ENCODE results near the gene SLC9A8. TPM values are rescaled to one million over a fixed set of nuclear protein-coding genes. Genes with fewer than 3 reads are reported as not detected.

The SLC9A8 gene
- total RNA-seq, 1 donor from 2014 or later = 6.2 TPM

- Mint-ChIP-seq H3K4me3 (ENCODE audit: unreplicated experiment) (no peak overlapping the region), H3K4me1 (ENCODE audit: low read depth, unreplicated experiment) (peaks cover 13% of the 10 kb centered on the region), H3K27me3 (ENCODE audit: low read depth, unreplicated experiment) (no peaks in the 10 kb centered on the region), H3K36me3 (ENCODE audit: low read depth, unreplicated experiment) (peaks cover 10% of the 10 kb centered on the region), H3K9me3 (ENCODE audit: unreplicated experiment) (no peaks in the 10 kb centered on the region), H3K27ac (ENCODE audit: unreplicated experiment) (no peak overlapping the region)
- H3K27ac ChIP-seq (ENCODE audit: low read depth, low read length) = no peak overlapping the region
- H4K20me1 ChIP-seq (ENCODE audit: insufficient read depth, low read length) = no peaks in the 10 kb centered on the region
- DNase-seq (ENCODE audit: low read depth) = no peak
- no peak overlapping the region for H3K9ac ChIP-seq (ENCODE audit: low read length)
- H3K4me1 ChIP-seq (ENCODE audit: insufficient read depth, low read length) = no peaks in the 10 kb centered on the region
- no peak overlapping the region for H2AFZ ChIP-seq (ENCODE audit: low read depth, low read length)
- no peaks in the 10 kb centered on the region for H3K27me3 ChIP-seq (ENCODE audit: insufficient read depth, low read length)
- no peak overlapping the region for H3K4me2 ChIP-seq (ENCODE audit: low read length)
- no peak for FAIRE-seq
- H3K36me3 ChIP-seq (ENCODE audit: insufficient read depth, low read length) = peaks cover 8% of the 10 kb centered on the region
- TF ChIP-seq EZH2 (IDR thresholded peaks at IDR 0.05; ENCODE audit: insufficient read depth, low read length) (no peak), CTCF (IDR thresholded peaks at IDR 0.05; ENCODE audit: insufficient read depth, low read depth, low read length) (peak; percentile 47)
- no peaks in the 10 kb centered on the region for H3K9me3 ChIP-seq (ENCODE audit: insufficient read depth, low read depth, low read length)
- H3K4me3 ChIP-seq (ENCODE audit: insufficient read depth, low read depth, low read length) = no peak overlapping the region
- no peaks in the 10 kb centered on the region for H3K79me2 ChIP-seq (ENCODE audit: insufficient read depth, low read length)
These were observed 33.7 kb downstream of the SLC9A8 start for GRCh38 chr20:49846206-49846807.

- Histone ChIP-seq H3K79me2 (ENCODE audit: insufficient read depth, low read length) (no peaks in the 10 kb centered on the region), H3K4me1 (ENCODE audit: insufficient read depth, low read length) (peaks cover 7% of the 10 kb centered on the region), H3K27ac (ENCODE audit: low read depth, low read length) (no peak overlapping the region), H4K20me1 (ENCODE audit: insufficient read depth, low read length) (no peaks in the 10 kb centered on the region), H3K9ac (ENCODE audit: low read length) (no peak overlapping the region), H3K4me3 (ENCODE audit: insufficient read depth, low read depth, low read length) (no peak overlapping the region), H3K27me3 (ENCODE audit: insufficient read depth, low read length) (no peaks in the 10 kb centered on the region), H2AFZ (ENCODE audit: low read depth, low read length) (no peak overlapping the region), H3K4me2 (ENCODE audit: low read length) (no peak overlapping the region), H3K36me3 (ENCODE audit: insufficient read depth, low read length) (peaks cover 6% of the 10 kb centered on the region), H3K9me3 (ENCODE audit: insufficient read depth, low read depth, low read length) (no peaks in the 10 kb centered on the region)
- Mint-ChIP-seq H3K36me3 (ENCODE audit: low read depth, unreplicated experiment) (peaks cover 5% of the 10 kb centered on the region), H3K27me3 (ENCODE audit: low read depth, unreplicated experiment) (no peaks in the 10 kb centered on the region), H3K4me1 (ENCODE audit: low read depth, unreplicated experiment) (peaks cover 34% of the 10 kb centered on the region), H3K27ac (ENCODE audit: unreplicated experiment) (peak overlapping the region; percentile 60), H3K9me3 (ENCODE audit: unreplicated experiment) (no peaks in the 10 kb centered on the region), H3K4me3 (ENCODE audit: unreplicated experiment) (no peak overlapping the region)
- TF ChIP-seq EZH2 (IDR thresholded peaks at IDR 0.05; ENCODE audit: insufficient read depth, low read length) = no peak
- no peak for TF ChIP-seq CTCF (IDR thresholded peaks at IDR 0.05; ENCODE audit: insufficient read depth, low read depth, low read length)
- no peak for DNase-seq (ENCODE audit: low read depth)
- FAIRE-seq = no peak
These were observed 38.0 kb downstream of the SLC9A8 start for GRCh38 chr20:49850463-49851230.

GRCh38 chr20:49851231-49851705 is 38.6 kb downstream of the SLC9A8 start:
- Histone ChIP-seq H4K20me1 (ENCODE audit: insufficient read depth, low read length) (no peaks in the 10 kb centered on the region), H3K9ac (ENCODE audit: low read length) (no peak overlapping the region), H3K27me3 (ENCODE audit: insufficient read depth, low read length) (no peaks in the 10 kb centered on the region), H3K4me1 (ENCODE audit: insufficient read depth, low read length) (peaks cover 7% of the 10 kb centered on the region), H3K4me2 (ENCODE audit: low read length) (no peak overlapping the region), H3K9me3 (ENCODE audit: insufficient read depth, low read depth, low read length) (no peaks in the 10 kb centered on the region), H3K4me3 (ENCODE audit: insufficient read depth, low read depth, low read length) (no peak overlapping the region), H2AFZ (ENCODE audit: low read depth, low read length) (no peak overlapping the region), H3K79me2 (ENCODE audit: insufficient read depth, low read length) (no peaks in the 10 kb centered on the region), H3K36me3 (ENCODE audit: insufficient read depth, low read length) (peaks cover 9% of the 10 kb centered on the region), H3K27ac (ENCODE audit: low read depth, low read length) (no peak overlapping the region)
- Mint-ChIP-seq H3K4me3 (ENCODE audit: unreplicated experiment) (no peak overlapping the region), H3K9me3 (ENCODE audit: unreplicated experiment) (no peaks in the 10 kb centered on the region), H3K36me3 (ENCODE audit: low read depth, unreplicated experiment) (peaks cover 5% of the 10 kb centered on the region), H3K27ac (ENCODE audit: unreplicated experiment) (no peak overlapping the region), H3K27me3 (ENCODE audit: low read depth, unreplicated experiment) (no peaks in the 10 kb centered on the region), H3K4me1 (ENCODE audit: low read depth, unreplicated experiment) (peaks cover 34% of the 10 kb centered on the region)
- FAIRE-seq = no peak
- TF ChIP-seq CTCF (IDR thresholded peaks at IDR 0.05; ENCODE audit: insufficient read depth, low read depth, low read length) = no peak
- no peak for TF ChIP-seq EZH2 (IDR thresholded peaks at IDR 0.05; ENCODE audit: insufficient read depth, low read length)
- DNase-seq (ENCODE audit: low read depth) = no peak

Data from astrocyte (in vitro differentiated cells and primary cell).